Nephron progenitor cell (in vitro differentiated cells): ENCODE data around the gene GAGE12E.
A peak's percentile ranks its signal among the peaks of the same experiment; 100 is the strongest.
"Not testable (repeated sequence)": the region's sequence is repeated elsewhere in the genome, so short reads cannot be mapped to it uniquely, and the experiment has no call there.

ENCODE experiments used
- DNase-seq: peaks from one replicate; pipeline ENCODE4 v3.0.0; 2021
- H3K27ac Mint-ChIP-seq: 2 replicates; pipeline ENCODE4 v1.8.0; 2021; ENCODE audit warnings: mild to moderate bottlenecking, moderate library complexity, mixed read lengths
- H3K27me3 Mint-ChIP-seq: 2 replicates; pipeline ENCODE4 v1.8.0; 2021; ENCODE audit warnings: mild to moderate bottlenecking, low read depth, mixed read lengths; ENCODE audit not compliant: poor library complexity
- H3K36me3 Mint-ChIP-seq: 2 replicates; pipeline ENCODE4 v1.8.0; 2021; ENCODE audit warnings: low read depth, mixed read lengths
- H3K4me1 Mint-ChIP-seq: 2 replicates; pipeline ENCODE4 v1.8.0; 2021; ENCODE audit warnings: mixed read lengths
- H3K4me3 Mint-ChIP-seq: 2 replicates; pipeline ENCODE4 v1.8.0; 2021; ENCODE audit warnings: mild to moderate bottlenecking, moderate library complexity, mixed read lengths
- H3K9me3 Mint-ChIP-seq: 2 replicates; pipeline ENCODE4 v1.8.0; 2021; ENCODE audit warnings: mild to moderate bottlenecking, moderate library complexity, mixed read lengths

The GAGE12E gene

GRCh38 chrX:49550989-49551388, at the start of gene GAGE12E:
GAGE12E (plus strand) TSS chrX:49551289; CDS start chrX:49552444, 1,155 bp downstream.
- not testable (repeated sequence) for DNase-seq, H3K27me3 Mint-ChIP-seq, H3K4me1 Mint-ChIP-seq, H3K9me3 Mint-ChIP-seq, H3K36me3 Mint-ChIP-seq, H3K27ac Mint-ChIP-seq, H3K4me3 Mint-ChIP-seq

- H3K27me3 Mint-ChIP-seq, DNase-seq, H3K4me3 Mint-ChIP-seq, H3K36me3 Mint-ChIP-seq, H3K27ac Mint-ChIP-seq, H3K4me1 Mint-ChIP-seq, H3K9me3 Mint-ChIP-seq: not testable (repeated sequence)
Measured at GRCh38 chrX:49531877-49532276, 19.2 kb upstream of the GAGE12E start, which contains the start of gene GAGE12C. GAGE12C (plus strand) TSS chrX:49532177; CDS start chrX:49533332, 1,155 bp downstream.

GRCh38 chrX:49541433-49541832, 9.7 kb upstream of the GAGE12E start, which contains the start of gene GAGE12D:
GAGE12D (plus strand) TSS chrX:49541733; CDS start chrX:49542888, 1,155 bp downstream.
- H3K4me3 Mint-ChIP-seq: not testable (repeated sequence)

GRCh38 chrX:49560542-49560941, 9.5 kb downstream of the GAGE12E start, which contains the start of gene GAGE12F:
GAGE12F (plus strand) TSS chrX:49560842; CDS start chrX:49561997, 1,155 bp downstream.
- H3K36me3 Mint-ChIP-seq, H3K4me1 Mint-ChIP-seq, H3K4me3 Mint-ChIP-seq, H3K9me3 Mint-ChIP-seq, DNase-seq, H3K27me3 Mint-ChIP-seq, H3K27ac Mint-ChIP-seq: not testable (repeated sequence)

More at GRCh38 chrX:49541433-49541832, 9.7 kb upstream of the GAGE12E start, which contains the start of gene GAGE12D:
- not testable (repeated sequence) for DNase-seq, H3K27ac Mint-ChIP-seq, H3K27me3 Mint-ChIP-seq, H3K36me3 Mint-ChIP-seq, H3K9me3 Mint-ChIP-seq, H3K4me1 Mint-ChIP-seq

DNA sequence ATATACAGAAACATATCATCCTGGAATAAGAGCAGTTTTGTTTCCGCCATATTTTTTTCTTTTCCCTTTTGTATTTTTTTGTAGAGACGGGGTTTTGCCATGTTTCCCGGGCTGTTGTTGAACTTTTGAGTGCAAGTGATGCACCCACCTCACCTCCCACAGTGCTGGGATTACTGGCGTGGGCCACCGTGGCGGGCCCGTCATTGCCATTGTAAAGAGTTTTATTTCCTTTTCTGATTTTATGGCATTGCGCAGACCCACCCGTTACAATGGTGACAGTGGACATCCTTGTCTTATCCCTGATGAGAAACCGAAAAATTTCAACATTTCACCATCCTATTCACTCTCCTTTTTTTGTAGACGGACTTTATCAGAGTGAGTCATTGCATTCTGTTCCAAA, 17.6 kb downstream of the GAGE12E start:
- not testable (repeated sequence) for H3K27me3 Mint-ChIP-seq, H3K27ac Mint-ChIP-seq, H3K4me3 Mint-ChIP-seq, DNase-seq, H3K9me3 Mint-ChIP-seq, H3K36me3 Mint-ChIP-seq, H3K4me1 Mint-ChIP-seq

- not testable (repeated sequence) for H3K36me3 Mint-ChIP-seq, H3K27me3 Mint-ChIP-seq, DNase-seq, H3K27ac Mint-ChIP-seq, H3K9me3 Mint-ChIP-seq, H3K4me1 Mint-ChIP-seq, H3K4me3 Mint-ChIP-seq
Measured at GRCh38 chrX:49569152-49569551, 18.1 kb downstream of the GAGE12E start.

DNA sequence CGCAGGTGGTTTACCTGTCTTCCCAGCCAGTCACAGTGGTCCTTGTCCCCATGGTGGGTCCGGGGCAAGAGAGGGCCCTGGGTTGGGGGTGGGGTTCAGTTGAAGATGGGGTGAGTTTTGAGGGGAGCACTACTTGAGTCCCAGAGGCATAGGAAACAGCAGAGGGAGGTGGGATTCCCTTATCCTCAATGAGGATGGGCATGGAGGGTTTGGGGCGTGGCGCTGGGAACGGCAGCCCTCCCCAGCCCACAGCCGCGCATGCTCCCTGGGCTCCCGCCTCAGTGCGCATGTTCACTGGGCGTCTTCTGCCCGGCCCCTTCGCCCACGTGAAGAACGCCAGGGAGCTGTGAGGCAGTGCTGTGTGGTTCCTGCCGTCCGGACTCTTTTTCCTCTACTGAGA, 19.0 kb downstream of the GAGE12E start, which contains the start of gene GAGE12G:
TSS of gene GAGE12G (plus strand) at position 301 of the 400 bp plus-strand sequence. CDS start 1,155 bp downstream, outside the sequence.
- H3K9me3 Mint-ChIP-seq, H3K27ac Mint-ChIP-seq, H3K4me3 Mint-ChIP-seq, H3K27me3 Mint-ChIP-seq, H3K36me3 Mint-ChIP-seq, DNase-seq, H3K4me1 Mint-ChIP-seq: not testable (repeated sequence)

DNA sequence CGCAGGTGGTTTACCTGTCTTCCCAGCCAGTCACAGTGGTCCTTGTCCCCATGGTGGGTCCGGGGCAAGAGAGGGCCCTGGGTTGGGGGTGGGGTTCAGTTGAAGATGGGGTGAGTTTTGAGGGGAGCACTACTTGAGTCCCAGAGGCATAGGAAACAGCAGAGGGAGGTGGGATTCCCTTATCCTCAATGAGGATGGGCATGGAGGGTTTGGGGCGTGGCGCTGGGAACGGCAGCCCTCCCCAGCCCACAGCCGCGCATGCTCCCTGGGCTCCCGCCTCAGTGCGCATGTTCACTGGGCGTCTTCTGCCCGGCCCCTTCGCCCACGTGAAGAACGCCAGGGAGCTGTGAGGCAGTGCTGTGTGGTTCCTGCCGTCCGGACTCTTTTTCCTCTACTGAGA, 28.6 kb downstream of the GAGE12E start, which contains the start of gene GAGE12H:
TSS of gene GAGE12H (plus strand) at position 301 of the 400 bp plus-strand sequence. CDS start 1,155 bp downstream, outside the sequence.
- H3K27me3 Mint-ChIP-seq, H3K9me3 Mint-ChIP-seq, DNase-seq, H3K4me1 Mint-ChIP-seq, H3K4me3 Mint-ChIP-seq, H3K36me3 Mint-ChIP-seq, H3K27ac Mint-ChIP-seq: not testable (repeated sequence)

GRCh38 chrX:49589196-49589595, 38.1 kb downstream of the GAGE12E start, which contains the start of gene GAGE2A:
GAGE2A (plus strand) TSS chrX:49589496; CDS start chrX:49590651, 1,155 bp downstream.
- not testable (repeated sequence) for DNase-seq, H3K27me3 Mint-ChIP-seq, H3K27ac Mint-ChIP-seq, H3K4me3 Mint-ChIP-seq, H3K9me3 Mint-ChIP-seq, H3K36me3 Mint-ChIP-seq, H3K4me1 Mint-ChIP-seq

DNA sequence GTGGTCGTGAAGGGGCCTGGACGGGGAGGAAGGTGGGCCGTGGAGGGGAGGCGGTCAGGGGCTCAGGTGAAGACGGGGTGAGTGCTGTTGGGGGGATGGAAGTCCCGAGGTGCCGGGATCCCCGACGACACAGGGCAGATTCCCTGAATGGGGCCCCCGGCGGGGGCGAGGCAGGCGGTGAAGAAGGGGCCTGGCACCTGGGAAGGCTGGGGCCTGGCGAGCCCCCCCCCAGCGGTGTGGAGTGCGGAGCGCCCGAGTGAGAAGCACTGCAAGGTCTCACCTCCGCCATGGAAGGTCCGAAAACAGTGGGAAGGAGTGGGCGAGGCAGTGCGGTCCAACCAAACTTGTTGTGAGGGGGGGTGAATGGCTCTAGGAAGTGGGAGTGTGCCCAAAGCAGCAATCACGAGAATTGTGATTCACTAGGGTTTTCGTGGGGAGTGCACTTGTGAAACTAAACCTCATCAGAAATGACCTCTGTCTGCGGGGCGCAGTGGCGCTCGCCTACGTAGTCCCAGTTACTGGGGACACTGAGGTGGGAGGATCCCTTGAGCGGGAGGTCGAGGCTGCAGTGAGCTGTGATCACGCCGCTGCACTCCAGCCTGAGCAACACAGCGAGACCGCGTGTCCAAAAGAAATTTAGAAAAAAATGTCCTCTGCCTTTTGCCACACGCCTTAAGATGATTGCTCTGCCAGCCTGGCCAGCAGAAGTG, 38.8 kb downstream of the GAGE12E start:
- H3K9me3 Mint-ChIP-seq, H3K4me3 Mint-ChIP-seq, H3K36me3 Mint-ChIP-seq, H3K27me3 Mint-ChIP-seq, H3K4me1 Mint-ChIP-seq, H3K27ac Mint-ChIP-seq: not testable (repeated sequence)
- peak; percentile 5 for DNase-seq

- H3K4me3 Mint-ChIP-seq, DNase-seq, H3K36me3 Mint-ChIP-seq, H3K27me3 Mint-ChIP-seq, H3K27ac Mint-ChIP-seq, H3K9me3 Mint-ChIP-seq, H3K4me1 Mint-ChIP-seq: not testable (repeated sequence)
Measured at GRCh38 chrX:49590488-49590887, 39.4 kb downstream of the GAGE12E start.

GRCh38 chrX:49598720-49599119, 47.6 kb downstream of the GAGE12E start, which contains the start of gene GAGE1:
GAGE1 (plus strand) TSS chrX:49599020; CDS start chrX:49600175, 1,155 bp downstream.
- not testable (repeated sequence) for H3K27ac Mint-ChIP-seq, H3K36me3 Mint-ChIP-seq, H3K9me3 Mint-ChIP-seq, H3K4me3 Mint-ChIP-seq, H3K4me1 Mint-ChIP-seq, H3K27me3 Mint-ChIP-seq, DNase-seq
